MCF 10A (cell line): Measurements from ENCODE around the gene CYB561D2. TPM values are rescaled to one million over a fixed set of nuclear protein-coding genes. Genes with fewer than 3 reads are reported as not detected.

ENCODE experiments used
- BruUV-seq: library from RNA; stranded (reverse); fragments of 400-500 nt; replicated peaks from 2 replicates; lab custom pipeline; 2021; lab: Mats Ljungman, UMichigan
- CTCF ChIA-PET: fragments of 300-600 bp; sonication (Branson Sonifier 250); formaldehyde crosslinking; extraction: SDS; loops from one replicate; lab custom pipeline; 2021; ENCODE audit warnings: antibody characterized with exemption, inconsistent platforms; lab: Yijun Ruan, JAX
- POLR2A ChIA-PET: fragments of 300-600, 350-650 bp; sonication (Branson Sonifier 250); formaldehyde crosslinking; extraction: SDS; loops from one replicate; lab custom pipeline; 2020; ENCODE audit warnings: antibody characterized with exemption, inconsistent platforms; lab: Yijun Ruan, JAX
- DNase-seq: peaks from one replicate; pipeline ENCODE4 v3.0.0-alpha.2; 2018; ENCODE audit not compliant: unreplicated experiment
- H3K27ac Mint-ChIP-seq: one replicate; pipeline ENCODE4 v1.8.0; 2022; ENCODE audit warnings: mild to moderate bottlenecking, low read depth, mixed read lengths; ENCODE audit not compliant: unreplicated experiment
- H3K27me3 Mint-ChIP-seq: one replicate; pipeline ENCODE4 v1.8.0; 2022; ENCODE audit warnings: mixed read lengths; ENCODE audit not compliant: insufficient read depth, unreplicated experiment
- H3K36me3 Mint-ChIP-seq: one replicate; pipeline ENCODE4 v1.8.0; 2022; ENCODE audit warnings: mild to moderate bottlenecking, moderate library complexity, mixed read lengths; ENCODE audit not compliant: insufficient read depth, unreplicated experiment
- H3K4me1 Mint-ChIP-seq: one replicate; pipeline ENCODE4 v1.8.0; 2022; ENCODE audit warnings: mixed read lengths; ENCODE audit not compliant: insufficient read depth, unreplicated experiment
- H3K4me3 Mint-ChIP-seq: one replicate; pipeline ENCODE4 v1.8.0; 2022; ENCODE audit warnings: mild to moderate bottlenecking, moderate library complexity, mixed read lengths; ENCODE audit not compliant: unreplicated experiment
- H3K9me3 Mint-ChIP-seq: one replicate; pipeline ENCODE4 v1.8.0; 2022; ENCODE audit warnings: mixed read lengths; ENCODE audit not compliant: unreplicated experiment
- CTCF ChIP-seq: fragments of 200-600 bp; IDR thresholded peaks from one replicate; pipeline ENCODE4 v1.8.0; 2022; ENCODE audit warnings: antibody characterized with exemption, mild to moderate bottlenecking; ENCODE audit not compliant: unreplicated experiment
- intact Hi-C: fragments of 100-400 bp; cut with micrococcal nuclease; formaldehyde crosslinking; loops from 2 replicates; pipeline ENCODE4 v1.14.1; 2022
- total RNA-seq: library from RNA; stranded (reverse); gene quantifications from 2 replicates; pipeline ENCODE4 v1.2.3, GENCODE V29; 2022

The CYB561D2 gene
- total RNA-seq, 1 experiment from 2014 or later = 24.1 TPM

GRCh38 chr3:50327943-50328691 is 22.5 kb upstream of the CYB561D2 start, which contains the start of gene TUSC2:
TSS of gene TUSC2 (minus strand) at chr3:50328223. CDS start at chr3:50328099, 124 bp downstream.
- no peak for TF ChIP-seq CTCF
- no peaks in the 10 kb centered on the region for H3K9me3 Mint-ChIP-seq
- POLR2A ChIA-PET = interaction anchor here (0.6 to 3.3 kb wide), 23 partner anchors 9 to 124 kb away, joined by 3 to 58 read pairs (median 4); partner anchors contain the start of genes CYB561D2, GNAI2, HYAL3 and IFRD2
- peaks cover 33% of the 10 kb centered on the region for H3K36me3 Mint-ChIP-seq
- intact Hi-C loops = no loop called here
- CTCF ChIA-PET = interaction anchor here (0.6 to 2.1 kb wide), 8 partner anchors 8 to 62 kb away, joined by 3 to 6 read pairs (median 4); no protein-coding TSS in a partner anchor
- TSS peak; percentile 86 for BruUV-seq
- no peaks in the 10 kb centered on the region for H3K4me1 Mint-ChIP-seq
- peak within 1 kb of the TSS; percentile 86 for H3K4me3 Mint-ChIP-seq
- DNase-seq = peak; percentile 97
- H3K27me3 Mint-ChIP-seq = no peaks in the 10 kb centered on the region
- peak within 1 kb of the TSS; percentile 90 for H3K27ac Mint-ChIP-seq

GRCh38 chr3:50330330-50330729 is 20.3 kb upstream of the CYB561D2 start:
- H3K36me3 Mint-ChIP-seq = peaks cover 51% of the 10 kb centered on the region

GRCh38 chr3:50331364-50331907 is 19.2 kb upstream of the CYB561D2 start:
- DNase-seq = no peak
- H3K27ac Mint-ChIP-seq = no peak overlapping the region
- no peak overlapping the region for H3K4me3 Mint-ChIP-seq
- no peak for TF ChIP-seq CTCF
- peaks cover 12% of the 10 kb centered on the region for H3K4me1 Mint-ChIP-seq
- intact Hi-C loops = no loop called here
- H3K36me3 Mint-ChIP-seq = peaks cover 56% of the 10 kb centered on the region
- CTCF ChIA-PET = interaction anchor here (1.2 kb wide), 1 partner anchor 12 kb away, joined by 3 read pairs; no protein-coding TSS in a partner anchor
- POLR2A ChIA-PET = interaction anchor here (0.7 to 0.8 kb wide), 2 partner anchors 14 to 61 kb away, joined by 3 read pairs; no protein-coding TSS in a partner anchor
- no peaks in the 10 kb centered on the region for H3K27me3 Mint-ChIP-seq
- no TSS peak for BruUV-seq
- no peaks in the 10 kb centered on the region for H3K9me3 Mint-ChIP-seq

More at GRCh38 chr3:50330330-50330729, 20.3 kb upstream of the CYB561D2 start:
- Mint-ChIP-seq H3K4me1 (peaks cover 9% of the 10 kb centered on the region), H3K4me3 (no peak overlapping the region), H3K27ac (no peak overlapping the region), H3K9me3 (no peaks in the 10 kb centered on the region), H3K27me3 (no peaks in the 10 kb centered on the region)
- ChIA-PET POLR2A (no interaction called here), CTCF (interaction anchor here (1.4 kb wide), 1 partner anchor 32 kb away, joined by 5 read pairs; the partner anchor contains the start of genes HYAL3 and NAA80)
- BruUV-seq = no TSS peak
- DNase-seq = no peak
- intact Hi-C loops = no loop called here
- no peak for TF ChIP-seq CTCF
